Measurements from ENCODE around the gene ZMPSTE24. TPM values are rescaled to one million over a fixed set of nuclear protein-coding genes. Genes with fewer than 3 reads are reported as not detected.

The ZMPSTE24 gene
- total and polyA plus RNA-seq, 10 of the 15 experiments (the other 5 are each of a cell fraction or from before 2014, with no cell fraction given): 21.5 to 84.4 (median 43.6) TPM

- TF ChIP-seq HSF1 (IDR thresholded peaks at IDR 0.05; ENCODE audit: low read depth, low read length): no peak
- no peak for TF ChIP-seq NR2C1 (IDR thresholded peaks at IDR 0.05)
- TF ChIP-seq CREM (IDR thresholded peaks at IDR 0.05; ENCODE audit: low read depth): no peak
- no peak for TF ChIP-seq RBBP5 (conservative IDR thresholded peaks at IDR 0.05)
- TF ChIP-seq CUX1 (IDR thresholded peaks at IDR 0.05; ENCODE audit: insufficient replicate concordance, low read depth, low read length): no peak
- no peak for TF ChIP-seq CHD4 (IDR thresholded peaks at IDR 0.05)
- no peak for TF ChIP-seq FOXM1 (IDR thresholded peaks at IDR 0.05; ENCODE audit: low read depth, low read length)
- TF ChIP-seq BACH1 (IDR thresholded peaks at IDR 0.05; ENCODE audit: borderline replicate concordance): peak; percentile 42; the same call in 1 of the 2 replicates
- TF ChIP-seq ZNF384 (IDR thresholded peaks at IDR 0.05; ENCODE audit: borderline replicate concordance, low read depth, low read length): no peak
- TF ChIP-seq NKRF (conservative IDR thresholded peaks at IDR 0.05): peak; percentile 49; the same call in 1 of the 2 replicates
- no peak for TF ChIP-seq NRF1 (conservative IDR thresholded peaks at IDR 0.05; ENCODE audit: low read depth, low read length)
- TF ChIP-seq ZBTB33 (IDR thresholded peaks at IDR 0.05): no peak
- TF ChIP-seq NFXL1 (IDR thresholded peaks at IDR 0.05; ENCODE audit: borderline replicate concordance): no peak
- TF ChIP-seq MAX (IDR thresholded peaks at IDR 0.05; ENCODE audit: low read depth, low read length): peak; percentile 12; the same call in 1 of the 2 replicates
- no peak for TF ChIP-seq HDGF (IDR thresholded peaks at IDR 0.05)
- peak; percentile 59; the same call in 1 of the 2 replicates for TF ChIP-seq NR2F1 (conservative IDR thresholded peaks at IDR 0.05)
- no peak for TF ChIP-seq MYC (IDR thresholded peaks at IDR 0.05; ENCODE audit: insufficient read depth, insufficient read length, insufficient replicate concordance, low read length, severe bottlenecking)
- TF ChIP-seq KAT2A (conservative IDR thresholded peaks at IDR 0.05; ENCODE audit: control insufficient read depth, low read depth, low read length): no peak
Observed at GRCh38 chr1:40316595-40317393, 58.8 kb downstream of the ZMPSTE24 start, which contains the start of gene COL9A2 (continued).
